Activated gamma-delta T cell treated with Interleukin-2 at 50 U/mL for 16 hours (primary cell): ENCODE results near the gene STAMBP.
"Not testable (repeated sequence)": the region's sequence is repeated elsewhere in the genome, so short reads cannot be mapped to it uniquely, and the experiment has no call there.

ENCODE experiments used
- DNase-seq: peaks from one replicate; pipeline ENCODE4 v3.0.0-alpha.2; 2020

Gene STAMBP

GRCh38 chr2:73837847-73838585 is 9.3 kb downstream of the STAMBP start:
- no peak for DNase-seq

- DNase-seq, result no peak
Observed at GRCh38 chr2:73838889-73839534, 10.3 kb downstream of the STAMBP start.

GRCh38 chr2:73839653-73840411 is 11.1 kb downstream of the STAMBP start:
- DNase-seq, result no peak

- DNase-seq, result no peak
Observed at GRCh38 chr2:73841912-73842738, 13.4 kb downstream of the STAMBP start.

- DNase-seq, result no peak
Observed at GRCh38 chr2:73842739-73843019, 13.9 kb downstream of the STAMBP start.

- DNase-seq, result no peak
Observed at GRCh38 chr2:73844087-73844486, 15.3 kb downstream of the STAMBP start.

GRCh38 chr2:73850009-73850408 is 21.2 kb downstream of the STAMBP start:
- no peak for DNase-seq

- DNase-seq, result no peak
Observed at GRCh38 chr2:73851274-73851673, 22.5 kb downstream of the STAMBP start.

GRCh38 chr2:73852020-73852419 is 23.3 kb downstream of the STAMBP start:
- DNase-seq, result no peak

- no peak for DNase-seq
Observed at GRCh38 chr2:73855526-73855925, 26.8 kb downstream of the STAMBP start.

- DNase-seq, result no peak
Observed at GRCh38 chr2:73856214-73856613, 27.5 kb downstream of the STAMBP start.

GRCh38 chr2:73859721-73860586 is 31.2 kb downstream of the STAMBP start:
- no peak for DNase-seq

- DNase-seq, result no peak
Observed at GRCh38 chr2:73862987-73863386, 34.2 kb downstream of the STAMBP start.

- no peak for DNase-seq
Observed at GRCh38 chr2:73868204-73868978, 39.6 kb downstream of the STAMBP start.

- DNase-seq, result no peak
Observed at GRCh38 chr2:73870084-73870483, 41.3 kb downstream of the STAMBP start.

- no peak for DNase-seq
Observed at GRCh38 chr2:73877071-73877802, 48.5 kb downstream of the STAMBP start.

- DNase-seq, result not testable (repeated sequence)
Observed at GRCh38 chr2:73877984-73878383, 49.2 kb downstream of the STAMBP start.

- no peak for DNase-seq
Observed at GRCh38 chr2:73885406-73885805, 56.6 kb downstream of the STAMBP start.

GRCh38 chr2:73886357-73886756 is 57.6 kb downstream of the STAMBP start:
- DNase-seq, result no peak

GRCh38 chr2:73887596-73888353 is 59.0 kb downstream of the STAMBP start:
- not testable (repeated sequence) for DNase-seq
